ENCODE data around the gene EIF1AD.
"Not testable (repeated sequence)": the region's sequence is repeated elsewhere in the genome, so short reads cannot be mapped to it uniquely, and the experiment has no call there.

EIF1AD gene

DNA sequence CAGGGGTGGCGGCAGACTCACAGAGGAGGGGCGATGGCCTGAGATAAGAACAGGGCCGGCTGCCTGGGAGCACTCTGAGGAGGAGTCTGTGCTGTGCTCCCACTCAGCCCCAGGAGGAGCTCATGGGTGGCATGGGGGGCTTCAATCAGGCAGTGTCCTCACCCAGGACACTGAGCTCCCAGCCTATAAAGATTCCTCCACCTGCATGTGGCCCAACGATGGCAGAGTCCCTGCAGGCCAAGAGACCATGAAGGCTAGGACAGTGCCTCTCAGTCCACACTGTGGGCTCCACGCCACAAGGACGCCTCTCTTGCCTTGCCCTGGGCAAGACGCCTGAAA, 11.8 kb upstream of the EIF1AD start:
- H3K4me3 ChIP-seq (ENCODE audit: low read depth, low read length) = no peak overlapping the region
- no peaks in the 10 kb centered on the region for H3K36me3 ChIP-seq (replicated peaks)
- TF ChIP-seq, protein P1, sequence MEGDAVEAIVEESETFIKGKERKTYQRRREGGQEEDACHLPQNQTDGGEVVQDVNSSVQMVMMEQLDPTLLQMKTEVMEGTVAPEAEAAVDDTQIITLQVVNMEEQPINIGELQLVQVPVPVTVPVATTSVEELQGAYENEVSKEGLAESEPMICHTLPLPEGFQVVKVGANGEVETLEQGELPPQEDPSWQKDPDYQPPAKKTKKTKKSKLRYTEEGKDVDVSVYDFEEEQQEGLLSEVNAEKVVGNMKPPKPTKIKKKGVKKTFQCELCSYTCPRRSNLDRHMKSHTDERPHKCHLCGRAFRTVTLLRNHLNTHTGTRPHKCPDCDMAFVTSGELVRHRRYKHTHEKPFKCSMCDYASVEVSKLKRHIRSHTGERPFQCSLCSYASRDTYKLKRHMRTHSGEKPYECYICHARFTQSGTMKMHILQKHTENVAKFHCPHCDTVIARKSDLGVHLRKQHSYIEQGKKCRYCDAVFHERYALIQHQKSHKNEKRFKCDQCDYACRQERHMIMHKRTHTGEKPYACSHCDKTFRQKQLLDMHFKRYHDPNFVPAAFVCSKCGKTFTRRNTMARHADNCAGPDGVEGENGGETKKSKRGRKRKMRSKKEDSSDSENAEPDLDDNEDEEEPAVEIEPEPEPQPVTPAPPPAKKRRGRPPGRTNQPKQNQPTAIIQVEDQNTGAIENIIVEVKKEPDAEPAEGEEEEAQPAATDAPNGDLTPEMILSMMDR (IDR thresholded peaks at IDR 0.05; ENCODE audit: low read depth, low read length, missing control alignments) = no peak
- H3K27me3 ChIP-seq (replicated peaks) = no peaks in the 10 kb centered on the region
- H3K27ac ChIP-seq = no peak overlapping the region
- DNase-seq = no peak
- in situ Hi-C loops (cut with HindIII; ENCODE audit: low pct_ligation_motif_present, low sequenced_read_pairs) = no loop called here

GRCh38 chr11:66012946-66013761, 11.2 kb upstream of the EIF1AD start:
- no peak overlapping the region for H3K27ac ChIP-seq
- in situ Hi-C loops (cut with HindIII; ENCODE audit: low pct_ligation_motif_present, low sequenced_read_pairs) = no loop called here
- no peaks in the 10 kb centered on the region for H3K36me3 ChIP-seq (replicated peaks)
- no peak overlapping the region for H3K4me3 ChIP-seq (ENCODE audit: low read depth, low read length)
- TF ChIP-seq, protein P1 (IDR thresholded peaks at IDR 0.05; ENCODE audit: low read depth, low read length, missing control alignments) = no peak
- no peaks in the 10 kb centered on the region for H3K27me3 ChIP-seq (replicated peaks)
- DNase-seq = no peak

- H3K4me3 ChIP-seq (ENCODE audit: low read depth, low read length) = no peak overlapping the region
- DNase-seq = no peak
Measured at GRCh38 chr11:66012371-66012945, 10.5 kb upstream of the EIF1AD start.

GRCh38 chr11:66011785-66012303, 9.9 kb upstream of the EIF1AD start, which contains the start of gene CST6:
Gene CST6 (plus strand): TSS chr11:66012008. CDS start chr11:66012045, 37 bp downstream.
- Histone ChIP-seq H3K27me3 (replicated peaks) (no peaks in the 10 kb centered on the region), H3K27ac (no peak within 1 kb of the TSS), H3K36me3 (replicated peaks) (no peaks in the 10 kb centered on the region), H3K4me3 (ENCODE audit: low read depth, low read length) (no peak within 1 kb of the TSS)
- in situ Hi-C loops (cut with HindIII; ENCODE audit: low pct_ligation_motif_present, low sequenced_read_pairs) = no loop called here
- DNase-seq = no peak
- TF ChIP-seq, protein P1 (IDR thresholded peaks at IDR 0.05; ENCODE audit: low read depth, low read length, missing control alignments) = no peak

More at GRCh38 chr11:66012371-66012945, 10.5 kb upstream of the EIF1AD start:
- in situ Hi-C loops (cut with HindIII; ENCODE audit: low pct_ligation_motif_present, low sequenced_read_pairs) = no loop called here
- H3K36me3 ChIP-seq (replicated peaks) = no peaks in the 10 kb centered on the region
- TF ChIP-seq, protein P1 (IDR thresholded peaks at IDR 0.05; ENCODE audit: low read depth, low read length, missing control alignments) = no peak
- no peak overlapping the region for H3K27ac ChIP-seq
- H3K27me3 ChIP-seq (replicated peaks) = no peaks in the 10 kb centered on the region

GRCh38 chr11:66011239-66011784, 9.4 kb upstream of the EIF1AD start:
- in situ Hi-C loops (cut with HindIII; ENCODE audit: low pct_ligation_motif_present, low sequenced_read_pairs) = no loop called here
- Histone ChIP-seq H3K36me3 (replicated peaks) (no peaks in the 10 kb centered on the region), H3K27ac (no peak overlapping the region), H3K4me3 (ENCODE audit: low read depth, low read length) (no peak overlapping the region), H3K27me3 (replicated peaks) (no peaks in the 10 kb centered on the region)
- TF ChIP-seq, protein P1 (IDR thresholded peaks at IDR 0.05; ENCODE audit: low read depth, low read length, missing control alignments) = no peak
- peak; percentile 32 for DNase-seq

DNA sequence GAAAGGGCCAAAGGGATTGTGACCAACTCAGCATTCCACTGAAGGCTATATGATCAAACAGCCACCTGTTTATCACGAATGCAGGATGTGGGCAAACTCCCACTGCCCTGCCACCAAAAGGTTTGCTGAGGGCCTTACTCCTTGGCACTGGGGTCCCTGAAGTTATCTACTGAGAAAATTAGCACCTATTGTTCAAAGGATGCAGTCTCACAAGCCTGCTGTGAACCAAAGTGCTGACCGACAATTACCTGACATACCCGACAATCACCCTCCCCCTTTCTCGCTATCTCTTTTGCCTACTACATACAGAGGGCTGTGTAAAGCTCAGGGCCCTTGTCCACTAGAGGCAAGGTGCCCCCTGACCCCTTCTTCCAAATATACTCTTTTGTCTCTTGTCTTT, 8.1 kb upstream of the EIF1AD start:
- in situ Hi-C loops (cut with HindIII; ENCODE audit: low pct_ligation_motif_present, low sequenced_read_pairs); H3K27ac ChIP-seq; H3K36me3 ChIP-seq (replicated peaks); DNase-seq; H3K4me3 ChIP-seq (ENCODE audit: low read depth, low read length); H3K27me3 ChIP-seq (replicated peaks): not testable (repeated sequence)

Measured in brain microvascular endothelial cell (primary cell).